Mucosa of stomach (tissue), 1 donor: ENCODE data around the gene COL5A2.

Experiments used
- H3K27me3 ChIP-seq: one replicate; pipeline ENCODE4 v1.7.0; 2013; ENCODE audit warnings: mild to moderate bottlenecking, low read length; ENCODE audit not compliant: control insufficient read depth, insufficient read depth
- H3K36me3 ChIP-seq: one replicate; pipeline ENCODE4 v1.7.0; 2013; ENCODE audit warnings: low read length; ENCODE audit not compliant: control insufficient read depth, insufficient read depth
- H3K4me1 ChIP-seq: one replicate; pipeline ENCODE4 v1.7.0; 2013; ENCODE audit warnings: mild to moderate bottlenecking, low read length; ENCODE audit not compliant: control insufficient read depth, insufficient read depth
- H3K4me3 ChIP-seq: one replicate; pipeline ENCODE4 v1.7.0; 2013; ENCODE audit warnings: low read length
- H3K9ac ChIP-seq: one replicate; pipeline ENCODE4 v1.7.0; 2013; ENCODE audit warnings: mild to moderate bottlenecking, low read length, moderate library complexity
- H3K9me3 ChIP-seq: one replicate; pipeline ENCODE4 v1.7.0; 2013; ENCODE audit warnings: mild to moderate bottlenecking, low read length, moderate library complexity; ENCODE audit not compliant: control insufficient read depth
- donor health status: Pancreatic carcinoma.

COL5A2 gene

GRCh38 chr2:189116087-189116486 is 63.5 kb downstream of the COL5A2 start:
- Histone ChIP-seq H3K36me3 (no peaks in the 10 kb centered on the region), H3K9ac (no peak overlapping the region), H3K4me1 (no peaks in the 10 kb centered on the region), H3K4me3 (no peak overlapping the region), H3K9me3 (no peaks in the 10 kb centered on the region), H3K27me3 (no peaks in the 10 kb centered on the region)

- Histone ChIP-seq H3K4me3 (no peak overlapping the region), H3K4me1 (no peaks in the 10 kb centered on the region), H3K36me3 (no peaks in the 10 kb centered on the region), H3K27me3 (no peaks in the 10 kb centered on the region), H3K9me3 (no peaks in the 10 kb centered on the region), H3K9ac (no peak overlapping the region)
Observed at GRCh38 chr2:189115126-189115525, 64.4 kb downstream of the COL5A2 start.

GRCh38 chr2:189113963-189114362 is 65.6 kb downstream of the COL5A2 start:
- Histone ChIP-seq H3K9me3 (no peaks in the 10 kb centered on the region), H3K4me3 (no peak overlapping the region), H3K36me3 (no peaks in the 10 kb centered on the region), H3K4me1 (no peaks in the 10 kb centered on the region), H3K27me3 (no peaks in the 10 kb centered on the region), H3K9ac (no peak overlapping the region)

GRCh38 chr2:189111063-189111715 is 68.4 kb downstream of the COL5A2 start:
- Histone ChIP-seq H3K4me1 (no peaks in the 10 kb centered on the region), H3K9ac (no peak overlapping the region), H3K36me3 (no peaks in the 10 kb centered on the region), H3K27me3 (no peaks in the 10 kb centered on the region), H3K9me3 (no peaks in the 10 kb centered on the region), H3K4me3 (no peak overlapping the region)

GRCh38 chr2:189109921-189110397 is 69.6 kb downstream of the COL5A2 start:
- Histone ChIP-seq H3K27me3 (no peaks in the 10 kb centered on the region), H3K4me1 (no peaks in the 10 kb centered on the region), H3K4me3 (no peak overlapping the region), H3K9ac (no peak overlapping the region), H3K36me3 (no peaks in the 10 kb centered on the region), H3K9me3 (no peaks in the 10 kb centered on the region)

GRCh38 chr2:189104934-189105333 is 74.6 kb downstream of the COL5A2 start:
- Histone ChIP-seq H3K4me1 (no peaks in the 10 kb centered on the region), H3K9ac (no peak overlapping the region), H3K9me3 (no peaks in the 10 kb centered on the region), H3K4me3 (no peak overlapping the region), H3K36me3 (no peaks in the 10 kb centered on the region), H3K27me3 (no peaks in the 10 kb centered on the region)

GRCh38 chr2:189102735-189103134 is 76.8 kb downstream of the COL5A2 start:
- Histone ChIP-seq H3K4me1 (no peaks in the 10 kb centered on the region), H3K9me3 (no peaks in the 10 kb centered on the region)

GRCh38 chr2:189097934-189098333 is 81.6 kb downstream of the COL5A2 start:
- Histone ChIP-seq H3K4me1 (no peaks in the 10 kb centered on the region), H3K4me3 (no peak overlapping the region), H3K9me3 (no peaks in the 10 kb centered on the region), H3K36me3 (no peaks in the 10 kb centered on the region), H3K9ac (no peak overlapping the region), H3K27me3 (no peaks in the 10 kb centered on the region)

More at GRCh38 chr2:189102735-189103134, 76.8 kb downstream of the COL5A2 start:
- Histone ChIP-seq H3K9ac (no peak overlapping the region), H3K36me3 (no peaks in the 10 kb centered on the region), H3K27me3 (no peaks in the 10 kb centered on the region), H3K4me3 (no peak overlapping the region)

GRCh38 chr2:189096769-189097447 is 82.7 kb downstream of the COL5A2 start:
- Histone ChIP-seq H3K27me3 (no peaks in the 10 kb centered on the region), H3K4me1 (no peaks in the 10 kb centered on the region), H3K9ac (no peak overlapping the region), H3K4me3 (no peak overlapping the region), H3K36me3 (no peaks in the 10 kb centered on the region), H3K9me3 (no peaks in the 10 kb centered on the region)

GRCh38 chr2:189095101-189095500 is 84.5 kb downstream of the COL5A2 start:
- no peaks in the 10 kb centered on the region for H3K4me1 ChIP-seq
- H3K9ac ChIP-seq, result no peak overlapping the region
- no peak overlapping the region for H3K4me3 ChIP-seq
- H3K27me3 ChIP-seq, result no peaks in the 10 kb centered on the region
- H3K36me3 ChIP-seq, result no peaks in the 10 kb centered on the region
- H3K9me3 ChIP-seq, result no peaks in the 10 kb centered on the region

- H3K4me1 ChIP-seq, result no peaks in the 10 kb centered on the region
- H3K36me3 ChIP-seq, result no peaks in the 10 kb centered on the region
- no peak overlapping the region for H3K4me3 ChIP-seq
- no peaks in the 10 kb centered on the region for H3K9me3 ChIP-seq
- H3K27me3 ChIP-seq, result no peaks in the 10 kb centered on the region
- H3K9ac ChIP-seq, result no peak overlapping the region
Observed at GRCh38 chr2:189092936-189093335, 86.6 kb downstream of the COL5A2 start.

GRCh38 chr2:189091253-189091652 is 88.3 kb downstream of the COL5A2 start:
- no peaks in the 10 kb centered on the region for H3K4me1 ChIP-seq
- H3K4me3 ChIP-seq, result no peak overlapping the region
- no peak overlapping the region for H3K9ac ChIP-seq
- no peaks in the 10 kb centered on the region for H3K36me3 ChIP-seq
- no peaks in the 10 kb centered on the region for H3K27me3 ChIP-seq
- H3K9me3 ChIP-seq, result no peaks in the 10 kb centered on the region
